HPDE6-E6E7 (cell line): ENCODE data around the gene EXD3.

ENCODE experiments used
- DNase-seq: peaks from one replicate; pipeline ENCODE4 v3.0.0; 2011; ENCODE audit warnings: missing footprints; ENCODE audit errors: extremely low spot score

EXD3 gene

GRCh38 chr9:137447722-137448601, 25.0 kb upstream of the EXD3 start:
- DNase-seq, result no peak

GRCh38 chr9:137446851-137447471, 24.0 kb upstream of the EXD3 start:
- DNase-seq, result no peak

- no peak for DNase-seq
Measured at GRCh38 chr9:137445930-137446431, 23.0 kb upstream of the EXD3 start.

GRCh38 chr9:137445275-137445807, 22.4 kb upstream of the EXD3 start:
- peak; percentile 82 for DNase-seq

- no peak for DNase-seq
Measured at GRCh38 chr9:137444106-137444790, 21.3 kb upstream of the EXD3 start.

GRCh38 chr9:137441935-137442321, 19.0 kb upstream of the EXD3 start:
- DNase-seq, result no peak

GRCh38 chr9:137441289-137441934, 18.4 kb upstream of the EXD3 start, which contains the start of gene ENTPD8:
Gene ENTPD8 (minus strand): TSS chr9:137441357. CDS start chr9:137438285, 3,072 bp downstream.
- DNase-seq, result peak; percentile 56

GRCh38 chr9:137439158-137439714, 16.3 kb upstream of the EXD3 start:
- DNase-seq, result no peak

- DNase-seq, result no peak
Measured at GRCh38 chr9:137438591-137439157, 15.7 kb upstream of the EXD3 start.

- DNase-seq, result no peak
Measured at GRCh38 chr9:137437691-137438590, 15.0 kb upstream of the EXD3 start.

- DNase-seq, result no peak
Measured at GRCh38 chr9:137436761-137437600, 14.0 kb upstream of the EXD3 start.

- peak; percentile 94 for DNase-seq
Measured at GRCh38 chr9:137435980-137436760, 13.2 kb upstream of the EXD3 start.

GRCh38 chr9:137435381-137435891, 12.5 kb upstream of the EXD3 start:
- DNase-seq, result no peak

GRCh38 chr9:137434498-137435380, 11.8 kb upstream of the EXD3 start:
- DNase-seq, result no peak

GRCh38 chr9:137433916-137434431, 11.0 kb upstream of the EXD3 start:
- DNase-seq, result no peak

GRCh38 chr9:137433349-137433915, 10.5 kb upstream of the EXD3 start:
- DNase-seq, result no peak
